GM12874 (cell line): ENCODE results near the gene SRGAP1.

Experiments used
- TF ChIP-seq, protein P1 (sequence below): IDR thresholded peaks from 2 replicates; pipeline ENCODE4 v1.5.1; 2011; ENCODE audit warnings: low read depth, mild to moderate bottlenecking, control low read depth, low read length, moderate library complexity; ENCODE audit not compliant: insufficient read depth

SRGAP1 gene

DNA sequence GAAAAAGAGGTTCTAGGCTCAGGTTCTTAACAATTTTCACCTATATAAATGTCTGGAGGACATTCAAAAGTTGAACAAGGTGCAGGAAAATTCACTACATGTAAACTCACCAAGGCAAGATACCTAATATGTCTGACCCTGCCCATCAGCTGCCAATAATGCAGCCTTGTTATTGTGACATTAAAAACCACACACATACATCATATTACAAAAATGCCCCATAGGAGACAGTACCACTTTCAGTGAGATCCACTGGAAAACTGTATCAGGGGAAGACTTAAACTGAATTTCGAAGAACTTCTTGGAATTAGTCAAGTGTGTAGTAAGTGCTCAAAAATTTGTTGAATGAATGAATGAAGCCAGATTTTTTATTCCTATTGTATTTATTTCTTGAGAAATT, 294.5 kb downstream of the SRGAP1 start:
- TF ChIP-seq, protein P1, sequence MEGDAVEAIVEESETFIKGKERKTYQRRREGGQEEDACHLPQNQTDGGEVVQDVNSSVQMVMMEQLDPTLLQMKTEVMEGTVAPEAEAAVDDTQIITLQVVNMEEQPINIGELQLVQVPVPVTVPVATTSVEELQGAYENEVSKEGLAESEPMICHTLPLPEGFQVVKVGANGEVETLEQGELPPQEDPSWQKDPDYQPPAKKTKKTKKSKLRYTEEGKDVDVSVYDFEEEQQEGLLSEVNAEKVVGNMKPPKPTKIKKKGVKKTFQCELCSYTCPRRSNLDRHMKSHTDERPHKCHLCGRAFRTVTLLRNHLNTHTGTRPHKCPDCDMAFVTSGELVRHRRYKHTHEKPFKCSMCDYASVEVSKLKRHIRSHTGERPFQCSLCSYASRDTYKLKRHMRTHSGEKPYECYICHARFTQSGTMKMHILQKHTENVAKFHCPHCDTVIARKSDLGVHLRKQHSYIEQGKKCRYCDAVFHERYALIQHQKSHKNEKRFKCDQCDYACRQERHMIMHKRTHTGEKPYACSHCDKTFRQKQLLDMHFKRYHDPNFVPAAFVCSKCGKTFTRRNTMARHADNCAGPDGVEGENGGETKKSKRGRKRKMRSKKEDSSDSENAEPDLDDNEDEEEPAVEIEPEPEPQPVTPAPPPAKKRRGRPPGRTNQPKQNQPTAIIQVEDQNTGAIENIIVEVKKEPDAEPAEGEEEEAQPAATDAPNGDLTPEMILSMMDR = no peak

DNA sequence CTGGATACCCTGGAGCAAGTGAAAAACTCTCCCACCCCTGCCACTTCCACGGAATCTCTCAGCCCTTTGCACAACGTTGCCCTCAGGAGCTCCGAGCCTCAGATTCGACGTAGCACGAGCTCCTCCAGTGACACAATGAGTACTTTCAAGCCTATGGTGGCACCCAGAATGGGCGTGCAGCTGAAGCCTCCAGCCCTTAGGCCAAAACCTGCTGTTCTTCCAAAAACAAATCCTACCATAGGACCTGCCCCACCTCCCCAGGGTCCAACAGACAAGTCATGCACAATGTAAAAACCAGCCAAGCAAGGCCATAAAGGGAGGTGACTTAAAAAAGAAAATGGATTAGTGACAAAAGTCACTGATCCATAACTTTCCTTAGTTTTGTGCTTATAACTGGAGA, 297.9 kb downstream of the SRGAP1 start:
- TF ChIP-seq, protein P1 = no peak

DNA sequence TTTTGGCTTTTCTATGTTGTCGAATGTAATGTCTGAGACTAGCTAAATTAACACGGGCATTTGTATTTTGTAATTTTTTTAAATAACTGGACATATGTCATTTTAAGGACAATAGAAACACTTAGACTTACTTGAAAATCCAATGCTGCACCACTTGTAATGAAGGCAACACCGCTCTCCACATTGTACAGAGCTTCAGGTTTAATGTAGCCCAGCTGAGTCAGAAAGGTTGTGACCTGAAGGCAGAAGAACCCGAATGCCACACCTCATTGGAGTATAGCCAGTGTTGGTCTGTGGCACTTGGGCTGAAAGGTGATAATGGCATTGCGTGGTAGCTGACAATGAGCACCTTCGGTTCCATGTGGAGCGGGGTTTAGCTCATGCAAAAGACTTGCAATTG, 298.3 kb downstream of the SRGAP1 start:
- TF ChIP-seq, protein P1 = no peak

DNA sequence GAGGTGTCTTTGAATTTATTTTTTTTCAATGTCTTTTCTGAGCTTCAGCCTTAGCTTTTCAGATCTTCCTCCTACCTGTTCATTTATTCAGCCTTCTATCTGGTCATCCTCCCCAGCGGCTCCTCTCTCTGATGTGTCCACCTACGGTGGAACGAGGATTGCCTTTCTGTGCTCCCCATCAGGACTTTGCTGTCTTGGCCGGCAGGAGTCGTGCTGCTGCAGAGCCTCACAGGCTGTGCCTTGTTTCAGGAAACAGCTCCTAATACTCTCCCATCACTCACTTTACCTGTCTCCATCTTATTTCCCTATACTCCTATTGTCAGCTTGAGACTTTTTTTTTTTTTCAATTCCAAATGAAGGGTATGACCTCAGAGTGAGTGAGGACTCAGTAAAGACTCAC, 300.7 kb downstream of the SRGAP1 start:
- TF ChIP-seq, protein P1 = no peak

DNA sequence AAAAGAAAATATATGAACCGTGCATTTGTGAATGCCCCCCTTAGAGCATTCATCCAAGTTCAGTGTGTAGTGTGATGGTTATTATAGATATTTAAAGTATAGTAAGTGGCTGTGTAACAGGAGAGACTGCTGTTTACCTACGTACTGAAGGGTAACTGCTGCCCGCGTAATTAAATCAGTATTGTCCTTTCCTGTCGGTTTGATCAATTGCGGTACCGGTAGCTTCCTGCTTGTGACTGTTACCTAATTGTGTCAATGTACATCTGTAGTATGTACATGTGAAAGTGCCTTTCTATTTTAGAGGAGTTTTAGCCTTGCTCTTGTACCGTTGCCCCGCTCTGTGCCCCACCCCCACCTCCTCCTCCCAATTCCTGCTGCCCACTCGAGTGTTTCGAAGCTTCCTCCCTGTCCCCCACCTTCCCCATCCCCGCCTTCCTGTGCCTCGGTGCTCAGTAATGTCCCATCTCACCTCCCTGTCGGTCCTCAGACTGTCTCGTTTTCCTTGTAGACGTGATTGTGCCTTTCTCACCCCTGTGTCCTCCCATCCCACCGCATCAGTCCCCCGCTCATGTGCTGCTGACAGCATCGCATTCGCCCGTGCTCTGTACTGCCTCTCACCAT, 302.6 kb downstream of the SRGAP1 start:
- TF ChIP-seq, protein P1 = no peak

DNA sequence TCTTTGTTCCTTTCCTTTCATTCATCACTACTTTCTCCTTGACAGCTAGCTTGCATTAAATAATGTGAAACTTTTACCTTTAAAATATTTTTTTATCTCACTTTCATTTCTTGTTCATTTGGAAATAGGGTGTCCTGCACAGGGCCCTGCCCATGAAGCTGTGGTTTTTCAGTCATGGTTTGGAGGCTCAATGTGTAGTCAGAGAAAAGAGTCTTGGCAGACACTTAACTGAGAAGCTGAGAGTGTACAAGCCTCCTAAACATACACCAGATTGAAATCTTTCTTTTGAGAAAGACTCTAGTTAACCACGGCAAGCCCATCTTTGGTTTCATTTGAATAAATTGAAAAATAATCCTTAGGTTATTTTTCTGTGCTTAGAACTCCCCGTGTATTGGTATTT, 303.4 kb downstream of the SRGAP1 start:
- TF ChIP-seq, protein P1 = no peak

DNA sequence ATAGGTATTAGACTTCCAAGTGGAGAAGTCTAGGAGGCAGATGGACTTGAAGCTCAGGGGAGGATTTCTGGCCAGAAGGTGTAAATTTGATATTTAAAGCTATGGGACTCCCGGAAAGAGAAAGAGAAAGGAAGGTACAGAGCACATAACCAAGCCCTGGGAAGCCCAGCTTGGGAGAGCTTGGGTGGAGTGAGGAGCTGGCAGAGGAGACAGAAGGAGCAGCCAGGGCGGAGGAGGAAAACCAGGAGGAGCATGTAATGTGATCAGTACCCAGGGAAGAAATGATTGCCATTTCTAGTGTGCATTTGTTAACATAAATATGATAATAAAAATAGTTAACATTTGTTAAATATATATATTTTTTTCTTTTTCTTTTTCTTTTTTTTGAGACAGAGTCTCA, 310.2 kb downstream of the SRGAP1 start:
- TF ChIP-seq, protein P1 = no peak
